ENCODE results near the gene ANKRD28.
"Not testable (repeated sequence)": the region's sequence is repeated elsewhere in the genome, so short reads cannot be mapped to it uniquely, and the experiment has no call there.

ANKRD28 gene

GRCh38 chr3:15635121-15635661, 162.6 kb downstream of the ANKRD28 start:
- DNase-seq (ENCODE audit: low read depth in 2 of 2), result no peak

- no peak for DNase-seq (ENCODE audit: low read depth in 2 of 2)
Measured at GRCh38 chr3:15634671-15635070, 163.1 kb downstream of the ANKRD28 start.

- no peak for DNase-seq (ENCODE audit: low read depth in 2 of 2)
Measured at GRCh38 chr3:15633766-15634598, 163.8 kb downstream of the ANKRD28 start.

GRCh38 chr3:15633159-15633558, 164.6 kb downstream of the ANKRD28 start:
- DNase-seq (ENCODE audit: low read depth in 2 of 2), result no peak

- no peak for DNase-seq (ENCODE audit: low read depth in 2 of 2)
Measured at GRCh38 chr3:15632212-15632580, 165.6 kb downstream of the ANKRD28 start.

- no peak for DNase-seq (ENCODE audit: low read depth in 2 of 2)
Measured at GRCh38 chr3:15631426-15632211, 166.2 kb downstream of the ANKRD28 start.

- DNase-seq (ENCODE audit: low read depth in 2 of 2), result no peak
Measured at GRCh38 chr3:15630646-15631350, 167.0 kb downstream of the ANKRD28 start.

GRCh38 chr3:15629860-15630597, 167.8 kb downstream of the ANKRD28 start:
- no peak for DNase-seq (ENCODE audit: low read depth in 2 of 2)

- no peak for DNase-seq (ENCODE audit: low read depth in 2 of 2)
Measured at GRCh38 chr3:15628967-15629366, 168.8 kb downstream of the ANKRD28 start.

GRCh38 chr3:15623535-15624440, 174.0 kb downstream of the ANKRD28 start:
- no peak for DNase-seq (ENCODE audit: low read depth in 2 of 2)

GRCh38 chr3:15619659-15620464, 177.9 kb downstream of the ANKRD28 start:
- not testable (repeated sequence) for DNase-seq (ENCODE audit: low read depth in 2 of 2)
